ENCODE results near the gene ZNF217.
"Not testable (repeated sequence)": the region's sequence is repeated elsewhere in the genome, so short reads cannot be mapped to it uniquely, and the experiment has no call there.

The ZNF217 gene

DNA sequence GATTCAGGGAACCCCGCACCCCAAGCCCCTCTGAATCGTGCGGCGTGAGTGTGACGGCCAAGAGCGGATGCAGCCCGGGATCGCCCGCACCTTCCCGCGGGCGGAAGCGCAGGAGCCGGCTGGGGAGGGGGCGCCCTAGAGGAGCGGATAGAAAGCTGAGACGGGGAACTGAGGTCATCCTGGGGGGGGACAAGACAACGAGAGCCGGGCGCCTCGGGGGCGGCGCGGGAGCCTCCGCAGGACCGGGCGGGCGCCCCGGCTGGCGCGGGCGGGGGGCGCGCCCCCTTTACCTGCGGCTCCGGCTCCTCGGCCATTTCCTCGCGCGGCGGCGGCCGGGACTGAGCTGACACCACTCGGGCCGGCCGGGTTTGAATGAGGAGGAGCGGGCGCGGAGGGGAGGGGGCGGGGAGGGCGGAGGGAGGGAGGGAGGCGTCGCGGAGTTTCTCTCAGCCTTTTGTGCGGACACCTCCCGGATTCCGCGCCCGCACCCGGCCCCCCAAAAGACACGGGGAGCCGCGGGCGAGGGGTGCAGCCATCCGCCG, at the start of gene ZNF217:
ZNF217 (minus strand) TSS at position 374 of the 542 bp plus-strand sequence. CDS start 11,013 bp downstream, outside the sequence.
- peak; percentile 87 for DNase-seq

- peak; percentile 84 for DNase-seq
These were observed 49.6 kb upstream of the ZNF217 start for GRCh38 chr20:53643031-53643832.

DNA sequence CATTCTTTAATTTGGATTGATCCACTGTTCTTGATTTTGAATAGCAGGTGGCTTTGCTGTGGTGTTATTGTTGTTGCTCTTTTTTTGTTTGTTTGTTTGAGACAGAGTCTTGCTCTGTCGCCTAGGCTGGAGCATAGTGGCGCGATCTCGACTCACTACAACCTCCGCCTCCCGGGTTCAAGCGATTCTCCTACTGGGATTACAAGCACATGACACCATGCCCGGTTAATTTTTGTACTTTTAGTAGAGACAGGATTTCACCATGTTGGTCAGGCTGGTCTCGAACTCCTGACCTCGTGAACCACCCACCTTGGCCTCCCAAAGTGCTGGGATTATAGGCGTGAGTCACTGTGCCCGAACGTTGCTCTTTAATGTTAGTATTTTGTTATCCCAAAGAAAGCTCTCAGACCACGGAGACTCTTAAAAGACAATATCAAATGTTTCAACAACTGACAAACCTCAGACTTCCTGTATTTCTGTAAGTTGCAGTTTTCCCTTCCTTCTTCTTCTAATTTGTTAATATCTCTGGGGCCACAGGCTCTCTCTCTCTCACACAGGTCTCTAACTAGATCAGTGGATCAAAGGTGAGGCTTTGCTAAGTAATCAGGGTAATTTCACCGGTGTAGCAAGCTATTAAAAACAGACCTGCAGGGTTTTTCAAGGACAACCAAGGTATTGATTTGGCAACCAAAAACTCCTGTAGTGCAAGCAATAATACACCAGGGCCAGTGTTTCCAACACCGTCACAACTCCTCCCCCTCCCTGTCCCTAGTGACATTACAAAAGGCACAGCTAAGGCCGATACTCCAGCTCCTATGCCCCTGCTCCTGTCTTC, 48.8 kb upstream of the ZNF217 start:
- DNase-seq: peak; percentile 72

GRCh38 chr20:53639647-53640440, 46.2 kb upstream of the ZNF217 start:
- DNase-seq: no peak

DNA sequence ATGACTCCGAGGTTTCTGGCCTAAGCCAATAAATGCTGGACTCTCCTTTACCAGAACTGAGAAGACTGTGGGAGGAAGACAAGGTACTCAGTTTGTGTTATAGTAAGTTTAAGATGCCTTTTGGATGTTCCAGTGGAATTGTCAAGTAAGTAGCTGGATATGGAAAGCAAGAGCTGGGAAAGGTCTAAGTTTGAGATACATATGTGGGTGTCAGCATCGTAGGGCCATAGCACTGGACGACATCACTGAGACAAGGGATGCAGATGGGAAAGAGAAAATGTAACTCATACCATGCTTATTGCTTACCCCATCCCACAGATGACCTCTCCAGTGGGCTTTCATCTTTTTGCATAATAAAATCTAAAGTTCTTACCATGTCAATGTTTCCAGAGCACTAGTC, 45.5 kb upstream of the ZNF217 start:
- DNase-seq: no peak

- peak; percentile 38 for DNase-seq
These were observed 43.7 kb upstream of the ZNF217 start for GRCh38 chr20:53637310-53637709.

- peak; percentile 38 for DNase-seq
These were observed 43.0 kb upstream of the ZNF217 start for GRCh38 chr20:53636540-53637097.

DNA sequence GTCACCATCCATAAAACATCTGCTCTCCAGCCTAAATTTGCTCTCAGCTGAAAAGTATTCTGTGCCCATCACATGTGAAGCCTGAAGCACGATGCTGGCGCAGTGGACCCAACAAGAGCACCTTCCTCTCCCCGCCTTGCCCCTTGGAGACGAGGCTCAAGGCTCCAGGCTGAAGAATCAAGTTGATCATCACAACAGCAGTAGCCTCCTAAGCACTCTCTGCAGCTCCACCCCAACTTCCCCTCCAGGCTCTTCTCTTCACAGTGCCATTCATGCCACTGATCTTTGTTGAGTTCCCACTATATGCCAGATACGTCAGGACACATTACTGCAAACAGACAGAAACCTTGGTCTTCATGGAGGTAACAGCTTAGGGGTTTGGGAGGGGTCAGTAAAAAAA, 41.6 kb upstream of the ZNF217 start:
- DNase-seq: peak; percentile 19

DNA sequence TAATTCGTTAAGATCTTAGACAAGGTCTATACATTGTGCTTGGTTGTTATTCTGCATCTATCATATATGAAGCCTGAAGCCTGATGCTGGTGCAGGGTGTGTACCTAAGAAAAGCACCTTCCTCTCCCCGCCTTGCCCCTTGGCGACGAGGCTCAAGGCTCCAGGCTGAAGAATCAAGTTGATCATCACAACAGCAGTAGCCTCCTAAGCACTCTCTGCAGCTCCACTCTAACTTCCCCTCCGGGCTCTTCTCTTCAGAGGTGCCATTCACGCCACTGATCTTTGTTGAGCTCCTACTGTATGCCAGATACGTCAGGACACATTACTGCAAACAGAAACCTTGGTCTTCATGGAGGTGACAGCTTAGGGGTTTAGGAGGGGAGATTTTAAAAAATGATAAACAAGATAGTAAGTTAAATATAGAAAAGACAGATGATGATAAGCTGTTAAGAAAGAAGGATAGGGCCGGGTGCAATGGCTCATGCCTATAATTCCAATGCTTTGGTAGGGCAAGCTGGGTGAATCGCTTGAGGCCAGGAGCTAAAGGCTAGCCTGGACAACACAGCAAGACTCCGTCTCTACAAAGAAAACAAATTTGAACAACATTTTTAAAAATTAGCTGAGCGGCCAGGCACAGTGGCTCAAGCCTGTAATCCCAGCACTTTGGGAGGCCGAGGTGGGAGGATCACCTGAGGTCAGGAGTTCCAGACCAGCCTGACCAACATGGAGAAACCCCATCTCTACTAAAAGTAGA, 38.4 kb upstream of the ZNF217 start:
- peak; percentile 17 for DNase-seq

DNA sequence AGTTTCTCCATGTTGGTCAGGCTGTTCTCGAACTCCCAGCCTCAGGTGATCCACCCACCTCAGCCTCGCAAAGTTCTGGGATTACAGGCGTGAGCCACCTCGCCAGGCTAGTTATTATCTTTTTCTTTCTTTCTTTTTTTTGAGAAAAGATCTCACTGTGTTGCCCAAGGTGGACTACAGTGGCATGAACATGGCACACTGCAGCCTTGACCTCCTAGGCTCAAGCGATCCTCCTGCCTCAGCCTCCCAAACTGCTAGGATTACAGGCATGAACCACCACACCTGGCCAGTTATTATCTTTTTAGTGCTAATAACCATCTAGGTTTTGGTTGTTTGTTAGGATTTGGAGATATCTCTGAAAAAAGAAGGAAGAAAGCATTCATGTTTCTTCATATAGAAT, 35.8 kb upstream of the ZNF217 start:
- no peak for DNase-seq

GRCh38 chr20:53628758-53629157, 35.1 kb upstream of the ZNF217 start:
- not testable (repeated sequence) for DNase-seq

DNA sequence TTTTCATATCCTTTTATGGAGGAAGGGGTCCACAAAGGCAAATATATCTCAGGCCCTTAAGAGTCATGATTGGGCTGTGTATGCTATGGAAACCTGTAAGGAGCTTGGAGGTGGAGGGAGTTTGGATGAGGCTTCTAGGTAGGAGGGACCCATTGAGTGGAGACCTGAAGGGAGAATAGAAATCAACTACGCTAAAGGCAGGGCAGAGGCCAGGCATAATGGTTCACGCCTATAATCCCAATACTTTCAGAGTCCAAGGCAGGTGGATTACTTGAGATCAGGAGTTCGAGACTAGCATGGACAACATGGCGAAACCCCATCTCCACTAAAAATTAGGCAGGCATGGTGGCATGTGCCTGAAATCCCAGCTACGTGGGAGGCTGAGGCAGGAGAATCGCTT, 34.4 kb upstream of the ZNF217 start:
- DNase-seq: no peak

DNA sequence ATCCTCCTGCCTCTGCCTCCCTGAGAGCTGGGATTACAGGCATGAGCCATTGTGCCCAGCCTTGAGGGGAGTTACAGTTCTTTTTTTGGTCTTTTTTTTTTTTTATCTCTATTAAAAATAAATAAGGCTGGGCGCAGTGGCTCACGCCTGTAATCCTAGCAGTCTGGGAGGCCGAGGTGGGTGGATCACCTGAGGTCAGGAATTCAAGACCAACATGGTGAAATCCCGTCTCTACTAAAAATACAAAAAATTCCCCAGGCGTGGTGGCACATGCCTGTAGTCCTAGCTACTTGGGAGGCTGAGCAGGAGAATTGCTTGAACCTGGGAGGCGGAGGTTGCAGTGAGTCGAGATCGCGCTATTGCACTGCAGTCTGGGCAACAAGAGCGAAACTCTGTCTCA, 33.4 kb upstream of the ZNF217 start:
- DNase-seq: peak; percentile 21

DNA sequence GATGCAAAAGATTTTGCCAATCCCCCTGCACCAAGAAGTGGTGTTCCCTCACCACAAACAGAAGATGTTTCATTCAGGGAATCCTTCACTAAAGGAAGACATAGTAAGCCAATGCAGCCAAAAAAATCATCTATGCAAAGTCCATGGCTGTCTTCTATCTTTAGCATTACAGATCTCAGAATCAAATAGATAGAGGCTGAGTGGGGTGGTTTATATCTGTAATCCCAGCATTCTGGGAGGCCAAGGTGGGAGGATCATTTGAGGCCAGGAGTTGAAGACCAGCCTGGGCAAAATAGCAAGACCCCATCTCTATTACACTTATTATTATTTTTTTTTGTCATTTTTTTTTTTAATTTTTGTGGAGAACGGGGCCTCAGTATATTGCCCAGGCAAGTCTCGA, 32.9 kb upstream of the ZNF217 start:
- no peak for DNase-seq

GRCh38 chr20:53625311-53626129, 31.9 kb upstream of the ZNF217 start:
- no peak for DNase-seq

DNA sequence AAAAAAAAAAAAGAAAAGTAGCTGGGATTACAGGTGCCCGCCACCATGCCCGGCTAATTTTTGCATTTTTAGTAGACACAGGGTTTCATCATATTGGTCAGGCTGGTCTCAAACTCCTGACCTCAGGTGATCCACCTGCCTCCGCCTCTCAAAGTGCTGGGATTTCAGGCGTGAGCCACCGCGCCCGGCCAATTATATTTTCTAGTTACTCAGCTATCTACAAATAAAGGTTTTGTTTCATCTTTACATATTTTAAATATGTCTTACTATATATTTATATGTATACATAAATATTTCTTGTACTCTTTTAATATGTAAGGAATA, 31.2 kb upstream of the ZNF217 start:
- not testable (repeated sequence) for DNase-seq

DNA sequence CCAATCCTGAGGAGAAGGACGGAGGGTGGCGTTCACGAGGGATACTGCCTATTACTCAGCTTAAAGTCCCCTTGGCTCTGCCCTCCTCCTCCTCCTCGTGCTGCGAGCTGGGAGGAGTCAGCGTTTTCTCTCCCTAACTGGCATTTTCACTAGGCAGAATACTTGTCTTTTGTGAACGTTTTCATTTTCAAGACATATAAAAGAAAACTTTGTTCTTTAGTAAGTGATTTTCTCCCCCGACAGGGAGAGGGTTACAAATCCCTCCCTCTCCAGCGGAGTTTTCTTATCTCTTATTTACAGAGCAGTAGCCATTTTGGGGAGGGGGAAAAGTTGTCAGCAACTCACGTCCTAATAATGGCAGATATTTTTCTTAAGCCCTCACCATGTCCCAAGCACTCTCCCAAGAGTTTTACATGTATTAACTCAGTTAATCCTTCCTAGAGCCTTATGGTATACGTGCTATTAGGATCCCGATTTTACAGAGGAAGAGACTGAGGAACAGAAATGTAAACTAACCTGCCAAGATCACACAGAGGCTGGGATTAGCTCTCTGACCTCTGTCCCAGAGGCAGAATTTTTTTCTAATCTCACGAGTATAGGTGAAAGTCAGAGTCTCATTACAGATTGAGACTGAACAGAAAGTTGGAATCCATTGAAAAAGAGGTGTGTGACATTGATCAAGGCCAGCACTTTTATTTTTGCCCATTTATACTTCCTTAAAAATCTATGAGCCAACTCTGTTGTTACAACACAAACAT, 30.0 kb upstream of the ZNF217 start:
- DNase-seq: peak; percentile 78

DNA sequence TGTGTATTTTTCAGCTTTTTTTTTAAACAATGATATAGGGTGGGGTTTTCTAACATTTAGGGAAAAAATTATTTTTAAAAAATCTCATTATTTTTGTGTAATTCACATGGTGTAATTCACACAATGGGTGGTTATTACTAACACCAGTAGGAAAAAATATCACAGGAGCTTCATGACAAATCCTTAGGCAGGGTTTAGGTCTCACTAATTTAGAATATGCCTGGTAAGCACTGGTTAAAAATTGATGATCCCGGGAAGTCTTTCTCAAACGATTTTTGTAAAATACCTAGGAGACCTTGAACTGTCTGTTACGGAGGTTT, 29.5 kb upstream of the ZNF217 start:
- DNase-seq: no peak

DNA sequence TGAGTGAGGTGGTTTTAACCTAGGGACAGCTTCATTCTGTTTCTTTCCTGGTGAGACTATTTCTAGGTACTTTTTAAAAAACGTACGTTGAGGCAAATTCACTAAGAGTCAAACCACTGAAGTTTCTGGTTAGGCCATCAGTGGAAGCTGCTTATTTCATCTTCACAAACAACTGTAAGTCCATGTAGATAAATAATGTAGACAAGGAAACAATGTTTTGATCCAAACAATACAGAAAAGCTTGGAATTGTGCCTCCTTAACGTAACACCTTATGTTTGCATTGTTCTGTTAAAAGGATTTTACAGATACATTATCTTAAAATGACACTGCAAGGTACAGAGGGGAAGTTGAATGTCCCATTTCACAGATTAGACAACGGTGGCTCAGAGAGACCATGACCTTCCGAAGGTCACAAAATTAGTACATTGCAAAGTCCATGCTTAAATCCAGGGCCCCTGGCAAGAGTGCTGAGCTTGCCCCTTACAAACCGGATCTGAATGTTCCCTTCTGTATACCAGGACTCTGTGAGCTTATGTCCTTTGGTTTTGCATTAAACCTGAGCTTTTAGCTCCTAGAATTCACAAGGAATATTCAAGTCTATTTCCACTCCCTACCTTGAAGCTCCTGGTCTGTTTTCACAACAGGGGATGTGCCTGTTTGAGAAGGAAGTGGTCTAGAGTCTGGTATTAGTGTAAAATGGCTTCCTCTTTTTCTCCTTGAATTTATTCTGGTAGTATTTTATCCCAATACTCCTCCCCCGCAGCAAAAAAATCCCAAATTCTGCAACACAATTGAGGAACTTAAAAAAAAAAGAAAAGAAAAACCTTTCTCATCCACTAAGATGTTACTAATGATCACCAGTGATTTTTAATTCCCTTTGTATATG, 28.9 kb upstream of the ZNF217 start:
- peak; percentile 34 for DNase-seq

Measured in activated effector memory CD4-positive, alpha-beta T cell treated with anti-CD3 and anti-CD28 coated beads, Interleukin-2, amount 50 U/mL, for 16 hours (primary cell).